Measurements from ENCODE around the gene DYNC2I2. TPM values are rescaled to one million over a fixed set of nuclear protein-coding genes. Genes with fewer than 3 reads are reported as not detected.

The DYNC2I2 gene
- total and polyA plus RNA-seq, 2 of the 4 experiments (the other 2 are of a cell fraction): 33.7 to 37.1 TPM

GRCh38 chr9:128621730-128622455 lies 34.8 kb downstream of the DYNC2I2 start (continued):
- TF ChIP-seq CEBPB (IDR thresholded peaks at IDR 0.05; ENCODE audit: low read depth, low read length): no peak

DNA sequence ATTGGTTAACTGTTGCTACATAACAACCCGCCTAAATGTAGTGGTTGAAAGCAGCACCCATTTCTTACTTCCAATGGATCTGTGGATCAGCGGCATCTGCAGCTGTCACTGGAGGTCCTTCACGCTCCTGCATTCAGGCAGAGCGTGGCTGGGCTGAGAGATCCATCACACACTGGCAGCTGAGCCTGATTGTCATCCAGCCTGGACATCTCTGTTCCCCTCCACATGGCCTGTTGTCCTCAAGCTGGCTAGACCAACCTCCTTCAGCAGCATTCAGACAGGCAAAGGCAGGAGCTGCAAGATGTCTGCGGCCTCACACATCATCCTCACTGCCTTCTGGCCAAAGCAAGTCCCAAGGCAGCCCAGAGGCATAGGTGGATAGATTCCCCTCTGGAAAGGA lies 36.9 kb downstream of the DYNC2I2 start:
- CTCF ChIA-PET: interaction anchor here (0.6 kb wide), 1 partner anchor 16 kb away, joined by 5 read pairs; no protein-coding TSS in a partner anchor
- Histone ChIP-seq H2BK5ac (ENCODE audit: low read depth, low read length, poor library complexity, severe bottlenecking) (no peak overlapping the region), H3K18ac (ENCODE audit: low read depth, low read length) (no peak overlapping the region), H3K14ac (replicated peaks; ENCODE audit: low read depth, low read length) (no peak overlapping the region), H2BK120ac (ENCODE audit: low read depth, low read length) (no peak overlapping the region), H2BK20ac (ENCODE audit: low read depth, low read length) (no peak overlapping the region), H3K4ac (ENCODE audit: low read depth, low read length) (no peak overlapping the region), H3K79me1 (ENCODE audit: low read depth in 1 of 2, low read length in 2 of 2) (peaks cover 9 to 14% of the 10 kb centered on the region in 2 experiments; a peak in 2 of 4 replicates), H3K4me2 (ENCODE audit: low read depth, low read length) (no peak overlapping the region), H2AK5ac (ENCODE audit: low read depth, low read length) (no peak overlapping the region), H3K4me3 (ENCODE audit: insufficient read depth, low read depth, low read length) (no peak overlapping the region), H3K23ac (ENCODE audit: low read depth, low read length) (no peak overlapping the region), H4K8ac (ENCODE audit: low read depth in 2 of 2, low read length in 2 of 2) (no peak overlapping the region), H4K20me1 (ENCODE audit: insufficient read depth, low read length) (peaks cover 3% of the 10 kb centered on the region; the same call in 1 of the 2 replicates), H3K36me3 (ENCODE audit: control insufficient read depth, insufficient read depth, low read length) (peaks cover 78% of the 10 kb centered on the region), H3K27me3 (ENCODE audit: control insufficient read depth, insufficient read depth, low read length) (no peaks in the 10 kb centered on the region), H3K9ac (ENCODE audit: low read depth, low read length) (no peak overlapping the region), H3K9me3 (ENCODE audit: control insufficient read depth, insufficient read depth, low read length) (no peaks in the 10 kb centered on the region), H2AK9ac (replicated peaks; ENCODE audit: low read depth, low read length, poor library complexity) (no peak overlapping the region), H3K56ac (ENCODE audit: extremely low read depth, insufficient read depth, low read length) (no peak overlapping the region), H4K91ac (ENCODE audit: insufficient read depth, low read depth, low read length) (no peak overlapping the region), H2AFZ (replicated peaks; ENCODE audit: low read length, poor library complexity) (no peak overlapping the region), H2BK15ac (ENCODE audit: low read depth, low read length) (no peak overlapping the region), H3K4me1 (ENCODE audit: control insufficient read depth, insufficient read depth, low read length) (no peaks in the 10 kb centered on the region), H4K5ac (ENCODE audit: low read depth, low read length) (no peak overlapping the region), H3K9me1 (ENCODE audit: insufficient read depth, low read length) (no peaks in the 10 kb centered on the region; the same call in 1 of the 2 replicates), H3K27ac (ENCODE audit: insufficient read depth, low read length) (no peak overlapping the region)
- POLR2A ChIA-PET (ENCODE audit: unreplicated experiment): no interaction called here
- dilution Hi-C loops (cut with HindIII; ENCODE audit: low sequenced_read_pairs, unreplicated experiment): no loop called here
- no peak for ATAC-seq (ENCODE audit: low read depth)
- intact Hi-C loops (cut with micrococcal nuclease): loop anchor here (5.0 kb wide), 1 partner anchor 37 kb away; no protein-coding TSS in a partner anchor
- in situ Hi-C loops (cut with MboI; ENCODE audit: low sequenced_read_pairs): no loop called here
- WGBS, 2 experiments (ENCODE audit: extremely low coverage in 2 of 2, insufficient read length in 1 of 2): 100% methylated on average over 1 of the region's 5 CpGs; no CpG with 5 or more reads in 1 of the 2 experiments
- no peak for DNase-seq
- no TSS peak for BruUV-seq (replicated peaks)
- TF ChIP-seq RAD21 (IDR thresholded peaks at IDR 0.05; ENCODE audit: low read length): no peak
- TF ChIP-seq MAZ (IDR thresholded peaks at IDR 0.05; ENCODE audit: borderline replicate concordance, low read depth, low read length): no peak
